CD4-positive, alpha-beta T cell treated with Interferon gamma for 1 hour (primary cell): Measurements from ENCODE around the gene BASP1.
"Not testable (repeated sequence)": the region's sequence is repeated elsewhere in the genome, so short reads cannot be mapped to it uniquely, and the experiment has no call there.

Experiments
- DNase-seq: peaks from one replicate; pipeline ENCODE4 v3.0.0-alpha.2; 2020

The BASP1 gene

DNA sequence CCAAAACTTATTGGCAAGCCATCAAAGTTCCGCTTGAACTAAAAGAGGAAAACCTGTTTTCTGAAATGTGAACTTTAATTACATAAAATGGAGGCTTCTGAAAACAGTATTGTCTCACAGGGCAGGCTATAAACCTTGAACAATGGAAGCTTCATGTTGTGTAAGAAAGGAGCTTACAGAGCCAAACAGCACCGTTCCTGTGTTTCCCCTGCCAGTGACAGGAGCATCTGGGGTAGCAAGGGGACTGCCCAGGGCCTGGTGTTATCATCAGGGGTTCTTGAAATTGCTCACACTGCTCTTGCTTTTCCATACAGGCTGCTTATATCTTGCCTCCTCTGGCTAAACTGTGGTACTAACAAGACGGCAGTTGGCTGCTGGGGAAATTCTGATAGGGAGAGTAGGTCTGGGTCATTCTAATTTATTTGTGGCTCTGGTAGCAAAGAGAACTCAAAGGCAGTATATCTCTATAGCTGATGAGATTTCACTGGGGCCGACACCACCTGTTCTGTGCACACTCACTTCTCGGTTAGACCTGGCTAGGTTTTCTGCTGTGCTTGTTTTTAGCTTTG is 40.4 kb downstream of the BASP1 start:
- DNase-seq: peak; percentile 3

DNA sequence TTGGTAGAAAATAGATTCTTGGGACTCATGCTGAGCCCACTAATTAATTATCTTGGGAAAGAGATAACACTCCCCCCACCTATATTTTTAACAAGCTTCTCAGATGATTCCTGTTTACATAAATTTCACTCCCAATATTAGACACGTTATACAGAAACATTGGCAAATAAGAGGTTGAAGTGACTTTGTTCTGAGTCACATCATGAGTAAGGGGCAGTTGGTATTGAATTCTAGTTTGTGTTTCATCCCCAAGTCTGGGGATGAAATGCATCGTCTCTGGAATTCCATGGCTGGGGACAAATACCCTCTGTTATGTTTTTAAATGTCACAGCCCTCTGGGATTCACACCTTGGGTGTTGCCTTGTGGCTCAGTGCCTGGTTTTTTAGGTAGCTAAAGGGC is 41.0 kb downstream of the BASP1 start:
- DNase-seq: no peak

DNA sequence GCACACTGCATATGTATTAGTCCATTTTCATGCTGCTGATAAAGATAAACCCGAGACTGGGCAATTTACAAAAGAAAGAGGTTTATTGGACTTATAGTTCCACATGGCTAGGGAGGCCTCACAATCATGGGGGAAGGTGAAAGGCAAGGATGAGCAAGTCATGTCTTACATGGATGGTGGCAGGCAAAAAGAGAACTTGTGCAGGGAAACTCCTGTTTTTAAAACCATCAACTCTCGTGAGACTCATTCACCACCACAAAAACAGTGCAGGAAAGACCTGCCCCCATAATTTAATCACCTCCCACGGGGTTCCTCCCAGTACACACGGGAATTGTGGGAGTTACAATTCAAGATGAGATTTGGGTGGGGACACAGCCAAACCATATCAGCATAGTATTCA is 41.6 kb downstream of the BASP1 start:
- not testable (repeated sequence) for DNase-seq

DNA sequence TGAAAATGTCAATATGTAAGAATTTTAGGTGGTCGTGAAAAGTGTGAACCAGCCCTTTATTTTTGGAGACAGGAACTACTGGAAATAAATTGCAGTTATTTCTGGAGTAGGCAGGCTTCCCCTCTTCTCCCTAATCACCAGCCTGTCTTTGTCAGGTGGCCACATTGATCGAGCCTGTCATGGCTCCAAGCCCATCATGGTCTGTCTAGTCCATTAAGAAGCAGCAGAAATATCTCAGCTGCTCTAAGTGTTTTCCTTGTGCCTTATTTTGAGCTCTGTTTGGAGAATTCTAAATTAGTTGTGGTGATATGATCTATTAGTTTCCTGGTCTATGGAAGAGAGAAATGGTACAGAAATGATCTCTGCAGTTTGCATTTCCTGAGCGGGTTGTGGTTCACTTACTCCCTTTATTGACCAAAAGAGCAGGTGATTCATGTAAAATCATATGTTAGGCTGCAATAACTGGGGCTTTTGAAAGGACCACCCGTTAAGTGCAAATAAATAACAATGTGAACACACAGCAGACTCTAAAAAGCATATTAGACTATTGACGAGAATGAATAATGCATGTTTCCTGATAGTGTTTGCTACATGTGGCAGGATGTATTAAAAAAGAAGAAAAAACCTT is 42.3 kb downstream of the BASP1 start:
- no peak for DNase-seq

DNA sequence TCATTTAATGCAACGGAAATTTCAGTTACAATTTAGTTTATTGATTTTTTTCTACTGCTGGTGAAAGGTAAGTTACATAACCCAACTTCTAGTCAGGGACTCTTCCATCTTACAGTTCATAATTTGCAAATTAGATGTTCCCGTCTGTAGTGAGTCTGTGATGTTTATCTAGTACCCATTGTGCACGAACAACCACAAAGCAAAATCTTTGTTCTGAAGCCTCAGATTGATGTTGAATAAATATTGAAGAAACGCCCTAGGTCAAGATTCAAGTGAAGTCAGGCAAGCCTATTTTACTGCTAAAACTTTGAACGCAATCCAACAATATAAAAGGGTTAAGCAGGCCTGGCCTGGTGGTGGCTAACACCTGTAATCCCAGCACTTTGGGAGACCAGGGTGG is 43.1 kb downstream of the BASP1 start:
- DNase-seq: no peak

DNA sequence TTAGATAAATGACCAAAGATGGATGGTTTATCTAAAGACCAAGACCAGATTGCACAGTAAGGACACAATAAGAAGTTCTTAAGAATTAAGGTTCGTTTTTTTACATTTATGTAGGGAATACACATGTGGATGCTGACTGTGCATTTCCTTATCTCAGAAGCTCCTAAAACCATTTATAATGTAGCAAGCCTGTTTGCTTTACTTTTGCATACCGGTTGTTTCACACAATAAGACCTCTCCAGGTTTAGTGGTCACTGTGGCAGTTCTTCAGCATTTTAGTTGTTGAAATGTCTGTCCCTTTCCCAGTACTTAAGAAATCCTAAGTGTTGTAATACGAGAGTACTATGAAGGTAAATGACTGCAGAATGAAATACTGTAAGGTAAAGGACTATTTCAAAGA is 43.6 kb downstream of the BASP1 start:
- DNase-seq: no peak

DNA sequence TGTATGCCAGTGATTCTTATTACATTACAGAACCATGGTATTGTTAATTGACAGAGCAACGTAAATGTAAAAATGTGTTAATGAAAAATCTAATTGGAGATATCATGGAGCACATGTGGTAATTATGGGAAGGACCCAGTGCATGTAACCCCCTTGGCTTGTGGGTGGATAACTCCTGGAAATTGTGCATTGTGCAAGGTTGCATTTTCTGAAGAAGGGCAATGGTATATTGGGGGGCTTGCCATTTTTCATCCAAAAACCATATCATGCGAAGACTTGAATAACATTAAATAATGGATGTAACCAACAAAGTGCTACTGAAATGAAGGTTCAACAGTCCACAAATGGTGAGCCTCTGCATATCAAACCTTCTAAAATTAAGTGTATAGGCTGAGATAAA is 47.6 kb downstream of the BASP1 start:
- no peak for DNase-seq

DNA sequence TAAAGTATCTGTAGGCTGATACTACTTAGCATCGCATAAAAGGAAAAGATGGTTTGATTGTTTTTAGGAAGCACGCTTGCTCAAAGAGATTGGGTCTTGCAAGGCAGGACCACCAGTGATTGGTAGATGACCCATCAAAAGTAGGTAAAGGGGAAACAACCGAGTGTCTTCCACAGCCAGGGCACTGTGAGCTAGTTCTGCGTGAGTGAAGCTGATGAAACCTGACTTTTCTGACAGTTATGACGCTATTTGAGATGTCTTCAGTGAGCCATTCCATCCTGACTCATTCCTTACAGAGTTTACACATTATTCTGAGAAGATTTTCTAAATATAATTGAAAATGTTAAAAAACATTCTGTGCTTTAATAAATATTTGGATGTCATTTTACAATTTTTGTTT is 49.7 kb downstream of the BASP1 start:
- no peak for DNase-seq

DNA sequence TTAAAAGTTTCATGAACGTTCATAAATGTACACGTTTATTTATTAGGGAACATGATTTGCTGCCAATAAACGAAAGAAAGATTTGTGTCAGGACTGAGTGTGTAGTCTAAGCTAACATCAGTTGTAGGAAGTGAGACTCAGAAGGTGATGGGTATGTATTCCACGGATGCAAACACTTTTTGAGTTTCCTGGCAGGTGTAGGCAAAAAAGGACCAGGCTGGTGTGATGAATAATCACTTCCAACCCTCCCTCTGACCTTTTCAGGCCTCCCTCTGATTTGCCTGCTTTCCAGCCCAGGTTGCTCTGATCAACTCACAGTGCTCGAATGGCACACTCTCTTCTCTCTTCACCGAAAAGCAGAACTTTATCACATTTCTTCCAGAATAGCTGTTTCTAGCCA is 51.8 kb downstream of the BASP1 start:
- DNase-seq: no peak

DNA sequence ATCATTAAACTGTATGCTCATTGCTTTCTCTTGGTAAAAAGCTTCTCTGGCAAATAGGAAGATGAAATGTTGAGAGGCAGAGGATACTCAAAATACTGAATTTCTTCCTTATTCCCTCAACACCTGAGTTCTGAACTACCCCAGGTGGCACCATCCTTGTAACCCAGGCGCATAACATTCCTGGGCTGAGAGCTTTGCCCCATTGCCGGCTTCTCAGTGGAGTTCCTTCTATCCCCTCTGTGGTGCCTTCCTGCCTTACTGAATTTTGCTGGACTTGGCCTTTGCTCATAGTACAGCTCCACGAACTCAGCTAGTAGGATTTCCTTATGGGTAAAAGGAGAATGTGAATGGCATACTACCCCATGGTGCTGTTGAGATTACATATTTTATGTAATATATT is 54.7 kb downstream of the BASP1 start:
- no peak for DNase-seq

DNA sequence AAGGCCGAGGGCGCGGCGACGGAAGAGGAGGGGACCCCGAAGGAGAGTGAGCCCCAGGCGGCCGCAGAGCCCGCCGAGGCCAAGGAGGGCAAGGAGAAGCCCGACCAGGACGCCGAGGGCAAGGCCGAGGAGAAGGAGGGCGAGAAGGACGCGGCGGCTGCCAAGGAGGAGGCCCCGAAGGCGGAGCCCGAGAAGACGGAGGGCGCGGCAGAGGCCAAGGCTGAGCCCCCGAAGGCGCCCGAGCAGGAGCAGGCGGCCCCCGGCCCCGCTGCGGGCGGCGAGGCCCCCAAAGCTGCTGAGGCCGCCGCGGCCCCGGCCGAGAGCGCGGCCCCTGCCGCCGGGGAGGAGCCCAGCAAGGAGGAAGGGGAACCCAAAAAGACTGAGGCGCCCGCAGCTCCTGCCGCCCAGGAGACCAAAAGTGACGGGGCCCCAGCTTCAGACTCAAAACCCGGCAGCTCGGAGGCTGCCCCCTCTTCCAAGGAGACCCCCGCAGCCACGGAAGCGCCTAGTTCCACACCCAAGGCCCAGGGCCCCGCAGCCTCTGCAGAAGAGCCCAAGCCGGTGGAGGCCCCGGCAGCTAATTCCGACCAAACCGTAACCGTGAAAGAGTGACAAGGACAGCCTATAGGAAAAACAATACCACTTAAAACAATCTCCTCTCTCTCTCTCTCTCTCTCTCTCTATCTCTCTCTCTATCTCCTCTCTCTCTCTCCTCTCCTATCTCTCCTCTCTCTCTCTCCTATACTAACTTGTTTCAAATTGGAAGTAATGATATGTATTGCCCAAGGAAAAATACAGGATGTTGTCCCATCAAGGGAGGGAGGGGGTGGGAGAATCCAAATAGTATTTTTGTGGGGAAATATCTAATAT is 58.1 kb downstream of the BASP1 start:
- no peak for DNase-seq

DNA sequence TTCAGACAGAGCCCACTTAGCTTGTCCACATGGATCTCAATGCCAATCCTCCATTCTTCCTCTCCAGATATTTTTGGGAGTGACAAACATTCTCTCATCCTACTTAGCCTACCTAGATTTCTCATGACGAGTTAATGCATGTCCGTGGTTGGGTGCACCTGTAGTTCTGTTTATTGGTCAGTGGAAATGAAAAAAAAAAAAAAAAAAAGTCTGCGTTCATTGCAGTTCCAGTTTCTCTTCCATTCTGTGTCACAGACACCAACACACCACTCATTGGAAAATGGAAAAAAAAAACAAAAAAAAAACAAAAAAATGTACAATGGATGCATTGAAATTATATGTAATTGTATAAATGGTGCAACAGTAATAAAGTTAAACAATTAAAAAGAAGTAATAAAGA is 59.0 kb downstream of the BASP1 start:
- DNase-seq: no peak

DNA sequence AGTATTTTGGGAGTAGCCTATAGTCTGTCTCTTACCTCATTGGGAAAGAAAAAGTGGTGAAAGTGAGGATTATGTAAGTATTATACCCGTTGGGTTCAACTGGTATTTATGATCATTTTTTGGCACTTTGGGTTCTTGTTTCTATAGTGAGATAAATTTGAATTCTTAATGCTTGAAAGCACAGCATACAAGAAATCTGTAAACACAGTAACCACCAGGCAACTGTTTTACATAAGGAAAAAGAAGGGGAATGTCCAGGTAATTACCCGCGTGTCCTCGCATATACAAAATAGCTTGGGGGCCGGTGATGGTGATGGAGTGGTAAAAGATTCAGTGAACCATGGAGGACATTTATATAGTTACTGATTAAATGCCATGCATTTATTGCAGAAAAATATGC is 60.5 kb downstream of the BASP1 start:
- peak; percentile 24 for DNase-seq

DNA sequence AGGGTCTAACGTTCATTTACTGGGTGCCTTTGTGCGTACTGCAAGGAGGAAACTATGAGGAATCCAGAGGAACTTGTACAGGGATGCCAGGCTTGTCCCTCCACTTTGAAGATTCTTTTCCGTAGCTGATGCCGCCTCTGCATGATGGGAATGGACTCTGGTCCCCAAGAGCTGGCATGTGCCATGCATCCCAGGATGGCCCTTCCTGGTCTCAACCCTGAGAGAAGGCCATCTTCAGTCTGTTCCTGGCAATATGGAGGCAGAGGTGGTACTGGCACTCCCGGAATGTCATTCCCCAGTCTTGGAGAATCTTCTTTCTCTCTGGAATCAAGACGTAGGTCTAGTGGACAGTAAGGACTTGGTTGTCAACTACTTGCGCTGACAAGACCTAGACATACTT is 61.5 kb downstream of the BASP1 start:
- no peak for DNase-seq

DNA sequence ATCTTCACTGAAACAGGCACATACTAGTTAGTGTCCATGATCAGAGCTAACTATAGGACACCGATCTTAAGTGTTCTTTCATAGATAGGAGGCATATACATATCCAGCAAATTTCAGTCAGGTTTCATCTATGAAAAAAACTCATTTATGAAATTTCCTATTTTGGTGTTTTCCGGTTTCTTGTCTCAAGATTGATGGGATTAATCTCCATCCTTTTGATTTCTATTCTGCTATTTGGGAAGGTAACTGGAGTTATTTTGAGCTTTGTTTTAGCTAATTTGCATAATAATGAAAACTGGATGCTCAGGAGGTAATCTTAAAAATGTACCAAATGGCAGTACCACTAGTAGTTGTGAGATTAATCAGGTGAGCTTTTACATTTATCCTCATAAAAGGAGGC is 62.1 kb downstream of the BASP1 start:
- DNase-seq: no peak

DNA sequence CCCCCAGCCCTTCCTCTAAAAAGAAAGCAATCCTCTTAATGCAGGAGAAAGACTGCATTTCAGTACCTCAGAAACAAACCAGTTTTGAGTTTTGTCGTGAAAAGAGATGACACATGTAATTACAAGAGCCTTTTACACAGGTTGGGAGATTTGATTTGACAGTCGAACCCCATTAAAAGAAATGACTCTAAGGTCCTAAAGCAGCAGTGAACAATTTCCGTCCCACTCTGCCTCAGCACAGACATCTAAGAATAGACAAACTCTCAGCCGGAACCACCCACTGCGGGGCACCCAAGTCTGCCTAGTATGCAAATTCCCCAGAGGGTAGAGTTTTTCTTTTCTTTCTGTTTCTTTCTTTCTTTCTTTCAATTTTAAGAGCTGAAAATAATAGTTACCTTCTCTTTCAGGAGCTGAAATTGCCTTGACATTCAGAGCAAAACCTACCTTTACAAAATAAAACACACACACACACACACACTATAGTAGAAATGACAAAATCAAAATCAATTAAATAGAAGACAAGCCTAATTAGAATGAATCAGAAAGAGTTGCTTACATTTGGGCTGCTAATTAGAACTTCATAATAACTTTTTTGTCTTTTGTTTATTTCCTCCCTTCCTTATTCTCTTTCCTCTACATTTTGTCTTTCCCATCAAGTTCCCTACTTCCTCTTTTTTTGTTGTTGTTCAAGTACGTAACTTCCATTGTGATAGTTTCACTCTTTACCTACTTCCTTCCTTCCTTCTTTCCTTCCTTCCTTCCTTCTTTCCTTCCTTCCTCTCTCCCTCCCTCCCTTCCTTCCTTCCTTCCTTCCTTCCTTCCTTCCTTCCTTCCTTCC is 65.1 kb downstream of the BASP1 start:
- DNase-seq: peak; percentile 71

DNA sequence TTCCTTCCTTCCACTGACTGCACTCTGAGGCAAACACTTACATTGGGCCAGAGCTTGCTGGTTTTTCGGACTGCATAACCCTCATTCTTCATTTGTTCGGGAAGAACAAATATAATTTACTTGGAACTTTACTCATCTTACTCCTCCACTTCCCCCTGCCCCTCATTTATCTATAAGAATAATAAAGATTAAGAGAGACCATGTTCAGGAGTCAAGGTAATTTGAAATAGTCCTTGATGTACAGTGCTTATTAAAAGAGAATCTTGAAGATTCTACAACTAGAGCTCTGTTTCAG is 65.6 kb downstream of the BASP1 start:
- DNase-seq: no peak

DNA sequence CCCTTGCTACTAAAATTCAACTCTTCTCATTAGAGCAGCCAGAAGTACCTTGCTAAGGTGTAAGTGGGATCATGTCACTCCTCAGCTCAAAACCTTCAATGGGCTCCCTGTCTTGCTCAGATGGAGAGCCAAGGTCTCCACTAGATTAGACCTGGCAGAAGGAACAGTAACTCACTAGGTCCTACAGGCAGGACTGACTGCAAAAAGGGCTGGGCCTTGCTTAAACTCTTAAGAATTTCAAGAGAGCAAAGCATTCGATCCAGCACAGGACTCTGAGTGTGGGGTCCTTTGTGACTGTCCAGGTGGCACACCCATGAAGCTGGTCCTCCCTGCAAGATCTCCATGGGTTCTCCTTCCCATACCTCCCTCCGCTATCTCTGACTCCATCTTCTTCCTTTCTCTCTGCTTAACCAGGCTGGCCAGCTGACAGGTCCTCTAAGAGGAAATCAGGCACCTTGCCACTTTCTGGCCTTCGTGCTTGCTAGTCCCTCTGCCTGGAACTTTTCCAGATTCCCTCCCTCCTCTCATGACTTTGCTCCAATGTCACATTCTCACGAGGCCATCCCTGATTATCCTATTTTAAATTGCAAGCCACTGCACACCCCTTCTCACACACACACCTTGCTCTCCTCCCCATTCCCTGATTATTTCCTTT is 70.2 kb downstream of the BASP1 start:
- no peak for DNase-seq

DNA sequence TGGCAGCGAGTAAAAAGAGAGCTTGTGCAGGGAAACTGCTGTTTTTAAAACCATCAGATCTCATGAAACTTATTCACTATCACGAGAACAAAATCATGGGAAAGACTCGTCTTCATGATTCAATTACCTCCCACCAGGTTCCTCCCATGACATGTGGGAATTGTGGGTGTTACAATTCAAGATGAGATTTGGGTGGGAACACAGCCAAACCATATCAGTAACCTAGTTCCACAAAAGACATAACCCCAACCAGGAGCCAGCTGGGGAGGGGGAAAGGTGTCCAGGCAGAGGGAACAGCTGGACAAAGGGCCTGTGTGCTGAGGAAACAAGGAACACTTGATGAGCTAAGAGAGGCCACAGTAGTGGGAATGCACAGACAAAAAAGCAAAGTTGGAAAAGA is 71.1 kb downstream of the BASP1 start:
- DNase-seq: no peak

DNA sequence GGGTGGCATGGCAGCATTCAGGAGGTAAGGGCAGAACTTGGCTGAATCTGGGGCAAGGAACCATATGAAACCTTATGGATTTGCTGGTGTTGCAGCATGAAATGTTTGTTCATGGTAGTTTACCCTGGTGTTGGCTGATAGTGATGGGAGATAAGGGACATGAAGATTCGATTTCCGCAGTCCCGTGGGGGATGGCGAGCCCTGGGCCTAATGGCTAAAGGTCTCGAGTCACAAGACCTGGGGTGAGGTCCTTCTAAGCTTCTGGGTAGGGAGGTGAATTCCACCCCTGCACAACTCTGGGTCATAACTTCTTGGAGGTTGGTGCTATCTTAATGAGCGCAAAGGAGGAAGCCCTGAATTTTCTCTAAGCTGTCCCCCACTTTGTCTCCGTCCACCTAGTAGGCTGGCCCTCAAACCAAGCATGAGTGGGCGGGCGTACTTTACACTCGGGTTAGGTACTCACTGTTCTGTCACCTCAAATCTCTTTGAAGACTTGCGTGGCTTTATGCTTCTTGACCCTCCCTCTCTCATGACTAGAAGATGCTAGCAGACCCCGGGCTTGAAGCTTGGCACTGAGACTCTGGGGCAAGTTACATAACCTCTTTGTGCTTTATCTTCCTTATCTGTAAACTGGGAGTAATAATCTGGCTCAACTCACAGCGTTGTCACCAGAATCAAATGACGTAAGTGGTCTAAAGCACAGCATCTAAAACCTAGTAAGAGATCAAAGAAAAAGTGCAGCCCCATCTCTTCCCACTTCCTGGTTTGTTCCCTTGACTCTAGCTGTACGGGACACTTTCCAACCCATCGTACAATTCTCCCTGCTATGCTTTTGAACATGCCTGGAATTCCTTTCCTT is 72.5 kb downstream of the BASP1 start:
- DNase-seq: no peak

DNA sequence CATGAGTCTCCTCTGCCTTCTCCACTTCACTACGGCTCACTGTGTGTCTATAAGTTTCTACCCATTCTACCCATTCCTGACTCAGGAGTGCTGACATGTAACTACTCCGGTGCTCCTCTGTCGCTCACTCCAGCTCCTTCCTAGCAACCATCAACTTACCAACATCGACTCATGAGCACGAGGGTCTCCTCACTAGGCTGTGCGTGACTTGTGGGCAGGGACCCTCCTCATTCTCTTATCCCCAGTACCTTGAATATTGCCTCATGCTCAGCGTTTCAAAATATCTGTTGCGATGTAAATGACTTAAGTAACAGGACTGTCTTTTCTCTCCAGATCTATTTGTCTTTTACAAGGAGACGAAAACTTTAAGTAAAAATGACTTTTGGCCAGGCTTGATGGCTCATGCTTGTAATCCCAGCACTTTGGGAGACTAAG is 73.1 kb downstream of the BASP1 start:
- no peak for DNase-seq

DNA sequence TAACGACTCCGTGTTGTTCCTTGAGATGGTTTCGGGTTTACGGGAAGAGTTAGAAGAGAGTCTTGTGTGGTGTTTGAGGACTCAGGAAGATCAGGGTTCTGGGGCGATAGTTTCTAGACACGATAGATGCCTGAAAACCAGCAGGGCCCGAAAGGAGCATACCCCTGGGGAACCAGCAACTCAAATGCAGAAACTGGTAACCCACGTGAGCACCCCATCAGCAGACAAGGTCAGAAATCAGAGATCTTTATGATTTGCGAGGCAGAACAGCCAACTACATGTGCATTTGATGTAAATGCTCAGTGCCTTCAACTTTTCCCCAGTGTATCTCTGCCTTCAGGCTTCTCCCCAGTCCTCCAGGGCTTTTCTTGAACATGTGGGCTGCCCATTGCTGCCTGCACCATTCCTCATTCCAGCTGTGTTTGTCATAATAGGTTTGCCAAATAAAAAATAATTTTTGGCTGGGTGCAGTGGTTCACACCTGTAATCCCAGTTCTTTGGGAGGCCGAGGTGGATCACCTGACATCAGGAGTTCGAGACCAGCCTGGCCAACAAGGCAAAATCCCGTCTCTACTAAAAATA is 75.1 kb downstream of the BASP1 start:
- DNase-seq: no peak
